Gastrocnemius medialis (tissue), 4 donors: ENCODE measurements around the gene PKP4.

Experiments
- CTCF ChIP-seq, 5 experiments: fragments of 450-650 bp in 3 of 5; fragments of 200-600 bp in 2 of 5; sonication (generic) in 2 of 5; IDR thresholded peaks in 4 of 5; conservative IDR thresholded peaks in 1 of 5; 1 replicate in 4 of 5; 2 replicates in 1 of 5; pipeline ENCODE4 v1.5.1; 2016 to 2019; ENCODE audit warnings: antibody characterized with exemption in 5 of 5, mild to moderate bottlenecking in 3 of 5, moderate library complexity in 3 of 5
- POLR2A ChIP-seq, 2 donors: fragments of 450-650 bp; IDR thresholded peaks; one replicate each; pipeline ENCODE4 v1.6.1; 2017; ENCODE audit warnings: antibody characterized with exemption in 2 of 2, mild to moderate bottlenecking in 2 of 2, moderate library complexity in 2 of 2

DNA sequence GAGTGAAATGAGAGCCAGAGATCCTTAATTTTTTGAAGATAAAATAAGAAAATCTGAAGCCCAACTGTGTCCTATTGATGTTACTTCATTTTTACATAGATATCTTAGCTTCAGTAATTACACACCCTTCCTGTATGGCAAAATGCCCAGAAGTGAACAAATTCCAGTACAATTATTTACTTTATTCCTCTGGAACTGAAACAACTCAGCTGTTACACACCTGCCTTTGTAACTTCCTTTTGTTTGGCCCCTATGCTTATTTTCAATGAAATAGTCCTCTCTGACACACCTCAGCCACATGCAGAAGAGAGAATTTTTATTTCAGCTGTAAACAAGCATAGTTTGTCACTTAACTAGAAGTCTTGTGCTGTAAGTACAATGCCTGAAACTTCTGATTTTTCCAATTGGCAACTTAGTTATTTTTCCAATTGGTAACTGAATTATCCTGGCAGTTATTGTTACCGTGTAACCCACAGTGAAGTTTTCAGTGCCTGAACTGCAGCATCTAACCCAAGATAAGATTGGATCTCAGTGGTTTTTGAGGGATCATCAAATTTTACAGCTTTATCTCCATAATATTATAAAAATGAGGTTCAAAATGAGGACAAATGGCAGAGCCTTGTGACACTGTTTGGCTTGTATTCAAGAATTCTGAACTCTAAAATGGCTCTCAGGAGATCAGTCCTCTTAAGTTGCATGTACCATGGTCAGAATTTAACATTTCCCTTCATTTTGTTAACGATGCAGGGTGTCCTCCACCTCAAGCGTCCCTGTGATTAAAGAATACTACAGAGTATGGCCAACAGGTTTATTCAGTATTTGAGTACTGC, 82.6 kb downstream of the PKP4 start:
- TF ChIP-seq CTCF (IDR thresholded peaks at IDR 0.05 in 4 of 5, conservative IDR thresholded peaks at IDR 0.05 in 1 of 5) (no peak), POLR2A (IDR thresholded peaks at IDR 0.05) (no peak)
